OCI-LY1 (cell line): Measurements from ENCODE around the gene EGFL8.

Source experiments
- H2AFZ ChIP-seq: fragments of 200-600 bp; sonication (generic), shearing (Covaris generic); 2 replicates; pipeline ENCODE4 v1.6.0; 2014; ENCODE audit warnings: antibody characterized with exemption, mild to moderate bottlenecking, low read length
- H3F3A ChIP-seq: fragments of 200-600 bp; sonication (generic), shearing (Covaris generic); 2 replicates; pipeline ENCODE4 v1.6.0; 2014; ENCODE audit warnings: mild to moderate bottlenecking, antibody characterized with exemption, low read length, moderate library complexity; ENCODE audit not compliant: insufficient read depth
- H3K27ac ChIP-seq: fragments of 200-600 bp; sonication (generic); 2 replicates; pipeline ENCODE4 v1.5.1; 2014; ENCODE audit warnings: low read length, mixed run types, mild to moderate bottlenecking, low read depth; ENCODE audit not compliant: poor library complexity, severe bottlenecking
- H3K27me3 ChIP-seq: fragments of 200-600 bp; sonication (generic); 2 replicates; pipeline ENCODE4 v1.6.0; 2014; ENCODE audit warnings: antibody characterized with exemption, mild to moderate bottlenecking, low read length, moderate library complexity; ENCODE audit not compliant: insufficient read depth
- H3K36me3 ChIP-seq: fragments of 200-600 bp; sonication (generic); 2 replicates; pipeline ENCODE4 v1.6.1; 2014; ENCODE audit warnings: mild to moderate bottlenecking, antibody characterized with exemption, low read length, moderate library complexity, mixed read lengths; ENCODE audit not compliant: insufficient read depth
- H3K4me1 ChIP-seq: fragments of 200-600 bp; sonication (generic); 2 replicates; pipeline ENCODE4 v1.5.1; 2014; ENCODE audit warnings: mild to moderate bottlenecking, low read length, moderate library complexity; ENCODE audit not compliant: insufficient read depth, severe bottlenecking
- H3K4me2 ChIP-seq: fragments of 200-600 bp; sonication (generic), shearing (Covaris generic); 2 replicates; pipeline ENCODE4 v1.6.1; 2014; ENCODE audit warnings: low read length
- H3K4me3 ChIP-seq: fragments of 200-600 bp; sonication (generic); 2 replicates; pipeline ENCODE4 v1.5.1; 2014; ENCODE audit warnings: low read length, low read depth, mild to moderate bottlenecking, mixed read lengths; ENCODE audit not compliant: poor library complexity, severe bottlenecking
- H3K79me2 ChIP-seq: fragments of 200-600 bp; shearing (Covaris generic); 2 replicates; pipeline ENCODE4 v1.6.1; 2016; ENCODE audit warnings: mixed run types, low read length, mixed read lengths; ENCODE audit not compliant: insufficient read depth
- H3K9ac ChIP-seq: fragments of 200-600 bp; sonication (generic), shearing (Covaris generic); 2 replicates; pipeline ENCODE4 v1.6.1; 2014; ENCODE audit warnings: mild to moderate bottlenecking, low read length, mixed read lengths
- H3K9me2 ChIP-seq: fragments of 200-600 bp; sonication (generic), shearing (Covaris generic); 2 replicates; pipeline ENCODE4 v1.6.1; 2014; ENCODE audit warnings: low read depth, mild to moderate bottlenecking, low read length, mixed read lengths
- H3K9me3 ChIP-seq: fragments of 200-600 bp; shearing (Covaris generic); 2 replicates; pipeline ENCODE4 v1.6.1; 2014; ENCODE audit warnings: low read length, mixed read lengths
- H4K20me1 ChIP-seq: fragments of 200-600 bp; sonication (generic), shearing (Covaris generic); 2 replicates; pipeline ENCODE4 v1.6.0; 2016; ENCODE audit warnings: mild to moderate bottlenecking, low read length; ENCODE audit not compliant: insufficient read depth
- EZH2 ChIP-seq: fragments of 200-600 bp; sonication (generic), shearing (Covaris generic); IDR thresholded peaks from 2 replicates; pipeline ENCODE4 v1.8.0; 2017; ENCODE audit warnings: borderline replicate concordance, mixed run types, mild to moderate bottlenecking, antibody characterized with exemption, low read length, moderate library complexity, mixed read lengths
- TF ChIP-seq, protein P1 (sequence below): fragments of 200-600 bp; sonication (generic), shearing (Covaris generic); IDR thresholded peaks from 2 replicates; pipeline ENCODE4 v1.5.1; 2017; ENCODE audit warnings: mild to moderate bottlenecking, antibody characterized with exemption, low read length, moderate library complexity, mixed read lengths

The EGFL8 gene

GRCh38 chr6:32190054-32190851 is 25.9 kb downstream of the EGFL8 start, which contains the start of gene PBX2:
TSS of gene PBX2 (minus strand) at chr6:32190202. CDS start at chr6:32189915, 287 bp downstream.
- peak within 1 kb of the TSS; percentile 88 for H3K27ac ChIP-seq
- 0 out of 2 replicates have a peak, but pooled peaks cover 3% of the 10 kb centered on the region for H3F3A ChIP-seq
- H4K20me1 ChIP-seq: no peaks in the 10 kb centered on the region
- H3K27me3 ChIP-seq: no peaks in the 10 kb centered on the region
- H2AFZ ChIP-seq: no peak within 1 kb of the TSS
- no peak for TF ChIP-seq EZH2
- TF ChIP-seq, protein P1, sequence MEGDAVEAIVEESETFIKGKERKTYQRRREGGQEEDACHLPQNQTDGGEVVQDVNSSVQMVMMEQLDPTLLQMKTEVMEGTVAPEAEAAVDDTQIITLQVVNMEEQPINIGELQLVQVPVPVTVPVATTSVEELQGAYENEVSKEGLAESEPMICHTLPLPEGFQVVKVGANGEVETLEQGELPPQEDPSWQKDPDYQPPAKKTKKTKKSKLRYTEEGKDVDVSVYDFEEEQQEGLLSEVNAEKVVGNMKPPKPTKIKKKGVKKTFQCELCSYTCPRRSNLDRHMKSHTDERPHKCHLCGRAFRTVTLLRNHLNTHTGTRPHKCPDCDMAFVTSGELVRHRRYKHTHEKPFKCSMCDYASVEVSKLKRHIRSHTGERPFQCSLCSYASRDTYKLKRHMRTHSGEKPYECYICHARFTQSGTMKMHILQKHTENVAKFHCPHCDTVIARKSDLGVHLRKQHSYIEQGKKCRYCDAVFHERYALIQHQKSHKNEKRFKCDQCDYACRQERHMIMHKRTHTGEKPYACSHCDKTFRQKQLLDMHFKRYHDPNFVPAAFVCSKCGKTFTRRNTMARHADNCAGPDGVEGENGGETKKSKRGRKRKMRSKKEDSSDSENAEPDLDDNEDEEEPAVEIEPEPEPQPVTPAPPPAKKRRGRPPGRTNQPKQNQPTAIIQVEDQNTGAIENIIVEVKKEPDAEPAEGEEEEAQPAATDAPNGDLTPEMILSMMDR: no peak
- H3K36me3 ChIP-seq: peaks cover 23% of the 10 kb centered on the region; the same call in 1 of the 2 replicates
- peaks cover 49% of the 10 kb centered on the region for H3K4me1 ChIP-seq
- no peaks in the 10 kb centered on the region for H3K9me3 ChIP-seq
- no peaks in the 10 kb centered on the region for H3K9me2 ChIP-seq
- peak within 1 kb of the TSS; percentile 86 for H3K9ac ChIP-seq
- peak within 1 kb of the TSS; percentile 86 for H3K4me2 ChIP-seq
- peak within 1 kb of the TSS; percentile 73 for H3K4me3 ChIP-seq
- no peaks in the 10 kb centered on the region for H3K79me2 ChIP-seq

GRCh38 chr6:32190911-32191677 is 26.7 kb downstream of the EGFL8 start:
- Histone ChIP-seq H3K9ac (peak overlapping the region; percentile 86), H3K36me3 (peaks cover 23% of the 10 kb centered on the region; the same call in 1 of the 2 replicates)

More at GRCh38 chr6:32190911-32191677, 26.7 kb downstream of the EGFL8 start:
- Histone ChIP-seq H2AFZ (no peak overlapping the region), H3K27me3 (no peaks in the 10 kb centered on the region), H3F3A (0 out of 2 replicates have a peak, but pooled peaks cover 3% of the 10 kb centered on the region), H4K20me1 (no peaks in the 10 kb centered on the region), H3K79me2 (no peaks in the 10 kb centered on the region), H3K27ac (peak overlapping the region; percentile 88), H3K4me1 (peaks cover 50% of the 10 kb centered on the region), H3K9me3 (no peaks in the 10 kb centered on the region), H3K4me3 (peak overlapping the region; percentile 73), H3K4me2 (peak overlapping the region; percentile 86), H3K9me2 (no peaks in the 10 kb centered on the region)
- no peak for TF ChIP-seq EZH2
- TF ChIP-seq, protein P1: no peak
